IMR-90 (cell line): ENCODE measurements around the gene PIMREG. TPM values are rescaled to one million over a fixed set of nuclear protein-coding genes. Genes with fewer than 3 reads are reported as not detected.

ENCODE experiments used
- ATAC-seq: fragments of 200-7000 bp; cut with Tn5 transposase; 2 replicates; pipeline ENCODE4 v1.9.1; 2020; ENCODE audit warnings: low read depth, mild to moderate bottlenecking, moderate library complexity
- BruUV-seq: library from RNA; stranded (reverse); fragments of 400-500 nt; replicated peaks from 2 replicates; lab custom pipeline; 2021; lab: Mats Ljungman, UMichigan
- CTCF ChIA-PET: fragments of 300-600 bp; formaldehyde crosslinking; extraction: SDS; loops from one replicate; lab custom pipeline; 2021; ENCODE audit warnings: antibody characterized with exemption; lab: Yijun Ruan, JAX
- POLR2A ChIA-PET: fragments of 300-600 bp; sonication (Branson Sonifier 250); formaldehyde crosslinking; loops from one replicate; lab custom pipeline; 2022; ENCODE audit warnings: antibody characterized with exemption; ENCODE audit not compliant: unreplicated experiment; lab: Charles Lee
- DNase-seq: peaks from one replicate; pipeline ENCODE4 v3.0.0; 2013
- H2AFZ ChIP-seq: replicated peaks from 2 replicates; pipeline ENCODE3; 2013; ENCODE audit warnings: low read length, mild to moderate bottlenecking; ENCODE audit not compliant: poor library complexity
- H2AK5ac ChIP-seq: 2 replicates; pipeline ENCODE4 v1.6.1; 2013; ENCODE audit warnings: low read depth, low read length, inconsistent platforms
- H2AK9ac ChIP-seq: replicated peaks from 2 replicates; pipeline ENCODE3; 2013; ENCODE audit warnings: mild to moderate bottlenecking, low read depth, low read length, moderate library complexity; ENCODE audit not compliant: poor library complexity
- H2BK120ac ChIP-seq: 2 replicates; pipeline ENCODE4 v1.6.1; 2013; ENCODE audit warnings: low read depth, low read length, inconsistent platforms
- H2BK15ac ChIP-seq: 3 replicates; pipeline ENCODE4 v1.6.1; 2013; ENCODE audit warnings: low read depth, low read length, inconsistent platforms
- H2BK20ac ChIP-seq: 2 replicates; pipeline ENCODE4 v1.6.1; 2013; ENCODE audit warnings: low read depth, mild to moderate bottlenecking, inconsistent platforms, low read length, moderate library complexity
- H2BK5ac ChIP-seq: 2 replicates; pipeline ENCODE4 v1.6.1; 2013; ENCODE audit warnings: mild to moderate bottlenecking, low read depth, low read length, inconsistent platforms; ENCODE audit not compliant: poor library complexity, severe bottlenecking
- H3K14ac ChIP-seq: replicated peaks from 2 replicates; pipeline ENCODE4 v1.6.1; 2013; ENCODE audit warnings: low read depth, low read length, inconsistent platforms
- H3K18ac ChIP-seq: 2 replicates; pipeline ENCODE4 v1.6.1; 2013; ENCODE audit warnings: low read depth, low read length, control low read depth
- H3K23ac ChIP-seq: 2 replicates; pipeline ENCODE4 v1.6.1; 2013; ENCODE audit warnings: low read depth, low read length, inconsistent platforms
- H3K27ac ChIP-seq: 2 replicates; pipeline ENCODE4 v1.5.1; 2013; ENCODE audit warnings: mild to moderate bottlenecking, control low read depth, low read length; ENCODE audit not compliant: insufficient read depth
- H3K27me3 ChIP-seq: 2 replicates; pipeline ENCODE4 v1.6.1; 2013; ENCODE audit warnings: low read length; ENCODE audit not compliant: control insufficient read depth, insufficient read depth
- H3K36me3 ChIP-seq: 2 replicates; pipeline ENCODE4 v1.6.1; 2013; ENCODE audit warnings: low read length, mixed read lengths; ENCODE audit not compliant: control insufficient read depth, insufficient read depth
- H3K4ac ChIP-seq: 2 replicates; pipeline ENCODE4 v1.6.1; 2013; ENCODE audit warnings: low read depth, low read length, inconsistent platforms
- H3K4me1 ChIP-seq: 2 replicates; pipeline ENCODE4 v1.6.1; 2013; ENCODE audit warnings: low read length, mixed read lengths; ENCODE audit not compliant: control insufficient read depth, insufficient read depth
- H3K4me2 ChIP-seq: 2 replicates; pipeline ENCODE4 v1.6.1; 2013; ENCODE audit warnings: low read depth, mild to moderate bottlenecking, control low read depth, low read length, moderate library complexity
- H3K4me3 ChIP-seq: 2 replicates; pipeline ENCODE4 v1.5.1; 2013; ENCODE audit warnings: low read depth, mild to moderate bottlenecking, control low read depth, low read length, moderate library complexity; ENCODE audit not compliant: insufficient read depth
- H3K56ac ChIP-seq: 2 replicates; pipeline ENCODE4 v1.6.1; 2013; ENCODE audit warnings: low read length, inconsistent platforms; ENCODE audit not compliant: insufficient read depth; ENCODE audit errors: extremely low read depth
- H3K79me1 ChIP-seq, 2 experiments: 2 replicates each; pipeline ENCODE4 v1.6.1; 2013; ENCODE audit warnings: low read length in 2 of 2, inconsistent platforms in 1 of 2, low read depth in 1 of 2
- H3K9ac ChIP-seq: 2 replicates; pipeline ENCODE4 v1.6.1; 2013; ENCODE audit warnings: low read depth, low read length, control low read depth
- H3K9me1 ChIP-seq: 2 replicates; pipeline ENCODE4 v1.6.1; 2013; ENCODE audit warnings: low read length, inconsistent platforms; ENCODE audit not compliant: insufficient read depth
- H3K9me3 ChIP-seq: 2 replicates; pipeline ENCODE4 v1.6.1; 2013; ENCODE audit warnings: low read length; ENCODE audit not compliant: control insufficient read depth, insufficient read depth
- H4K20me1 ChIP-seq: 2 replicates; pipeline ENCODE4 v1.6.1; 2013; ENCODE audit warnings: low read length, inconsistent platforms; ENCODE audit not compliant: insufficient read depth
- H4K5ac ChIP-seq: 2 replicates; pipeline ENCODE4 v1.6.1; 2013; ENCODE audit warnings: mild to moderate bottlenecking, low read depth, low read length, control low read depth
- H4K8ac ChIP-seq, 2 experiments: 2 replicates each; pipeline ENCODE4 v1.6.1; 2013; ENCODE audit warnings: low read depth in 2 of 2, low read length in 2 of 2, control low read depth in 1 of 2, inconsistent platforms in 1 of 2
- H4K91ac ChIP-seq: 2 replicates; pipeline ENCODE4 v1.6.1; 2013; ENCODE audit warnings: low read depth, low read length, inconsistent platforms; ENCODE audit not compliant: insufficient read depth
- BHLHE40 ChIP-seq: fragments of 150-350 bp; IDR thresholded peaks from 2 replicates; pipeline ENCODE4 v1.6.1; 2016; ENCODE audit warnings: mild to moderate bottlenecking, low read depth, low read length
- CEBPB ChIP-seq: IDR thresholded peaks from 2 replicates; pipeline ENCODE4 v1.6.1; 2012; ENCODE audit warnings: low read depth, low read length, improper control_type of control experiment
- CHD1 ChIP-seq: IDR thresholded peaks from 2 replicates; pipeline ENCODE4 v1.6.1; 2012; ENCODE audit warnings: low read depth, low read length, improper control_type of control experiment
- CTCF ChIP-seq: conservative IDR thresholded peaks from 2 replicates; pipeline ENCODE4 v1.5.1; 2012; ENCODE audit warnings: mild to moderate bottlenecking, low read depth, low read length, improper control_type of control experiment
- ELK1 ChIP-seq: fragments of 150-350 bp; IDR thresholded peaks from 2 replicates; pipeline ENCODE4 v1.6.1; 2016; ENCODE audit warnings: low read depth, mild to moderate bottlenecking, low read length, moderate library complexity, borderline replicate concordance
- FOS ChIP-seq: fragments of 150-350 bp; IDR thresholded peaks from 2 replicates; pipeline ENCODE4 v1.6.1; 2016; ENCODE audit warnings: low read depth, low read length
- MAFK ChIP-seq: IDR thresholded peaks from 2 replicates; pipeline ENCODE4 v1.6.1; 2012; ENCODE audit warnings: low read depth, low read length, improper control_type of control experiment
- MAZ ChIP-seq: IDR thresholded peaks from 2 replicates; pipeline ENCODE4 v1.6.1; 2012; ENCODE audit warnings: low read depth, mild to moderate bottlenecking, low read length, improper control_type of control experiment, moderate library complexity, borderline replicate concordance
- MXI1 ChIP-seq: IDR thresholded peaks from 2 replicates; pipeline ENCODE4 v1.6.1; 2012; ENCODE audit warnings: low read depth, mild to moderate bottlenecking, low read length, moderate library complexity, borderline replicate concordance
- NFE2L2 ChIP-seq: fragments of 150-350 bp; IDR thresholded peaks from 2 replicates; pipeline ENCODE4 v1.6.1; 2016; ENCODE audit warnings: low read depth, mild to moderate bottlenecking, low read length
- POLR2A ChIP-seq: IDR thresholded peaks from 2 replicates; pipeline ENCODE4 v1.6.1; 2012; ENCODE audit warnings: mild to moderate bottlenecking, low read depth, low read length
- RAD21 ChIP-seq: IDR thresholded peaks from 2 replicates; pipeline ENCODE4 v1.6.1; 2012; ENCODE audit warnings: low read length, improper control_type of control experiment
- RCOR1 ChIP-seq: IDR thresholded peaks from 2 replicates; pipeline ENCODE4 v1.6.1; 2012; ENCODE audit warnings: mild to moderate bottlenecking, low read length, improper control_type of control experiment; ENCODE audit not compliant: insufficient replicate concordance
- RFX5 ChIP-seq: IDR thresholded peaks from 2 replicates; pipeline ENCODE4 v1.8.0; 2012; ENCODE audit warnings: low read depth, mild to moderate bottlenecking, low read length, moderate library complexity
- SMC3 ChIP-seq: fragments of 150-350 bp; IDR thresholded peaks from 2 replicates; pipeline ENCODE4 v1.6.1; 2016; ENCODE audit warnings: low read depth, mild to moderate bottlenecking, antibody characterized with exemption, low read length, moderate library complexity
- USF2 ChIP-seq: fragments of 150-350 bp; IDR thresholded peaks from 2 replicates; pipeline ENCODE4 v1.6.1; 2017; ENCODE audit warnings: mild to moderate bottlenecking, antibody characterized with exemption, low read length, low read depth
- WGBS, 2 experiments: methylation state at CpG; one replicate each; pipeline versions ENCODE4 v1.1.5 to v1.1.7; 2013; ENCODE audit warnings: missing lambda C conversion rate in 2 of 2; ENCODE audit not compliant: insufficient read length in 1 of 2; ENCODE audit errors: extremely low coverage in 2 of 2; 5-methylcytosine and 5-hydroxymethylcytosine counted together
- dilution Hi-C: fragments of 300-500 bp; cut with HindIII; formaldehyde crosslinking; loops from one replicate; pipeline ENCODE4 v1.14.3; 2018; ENCODE audit warnings: low sequenced_read_pairs; ENCODE audit not compliant: unreplicated experiment
- in situ Hi-C: fragments of 300-500 bp; cut with MboI; formaldehyde crosslinking; loops from 3 replicates; pipeline ENCODE4 v1.14.3; 2019; ENCODE audit warnings: low sequenced_read_pairs, inconsistent platforms, mixed read lengths
- intact Hi-C: fragments of 100-400 bp; cut with micrococcal nuclease; formaldehyde crosslinking; loops from 2 replicates; pipeline ENCODE4 v1.10.0; 2022
- polyA plus RNA-seq, 3 experiments: library from polyadenylated mRNA; depleted of rRNA; stranded (reverse); fragments of >200 nt; gene quantifications; 2 replicates each; pipeline ENCODE4 v1.2.3, GENCODE V29; 2012; ENCODE audit warnings: low replicate concordance in 1 of 3
- total RNA-seq: library from RNA; depleted of rRNA; stranded (reverse); fragments of >200 nt; gene quantifications from 2 replicates; pipeline ENCODE4 v1.2.3, GENCODE V29; 2012

The PIMREG gene
- total and polyA plus RNA-seq, 2 of the 4 experiments (the other 2 are of a cell fraction), result 21.5 to 25.9 TPM

GRCh38 chr17:6488008-6488539 lies 43.8 kb downstream of the PIMREG start:
- ATAC-seq, result no peak
- peaks cover 5% of the 10 kb centered on the region for H3K4me1 ChIP-seq
- no peaks in the 10 kb centered on the region for H3K79me1 ChIP-seq
- H3K9me1 ChIP-seq, result peaks cover 3% of the 10 kb centered on the region; the same call in 1 of the 2 replicates
- H3K27ac ChIP-seq, result no peak overlapping the region
- DNase-seq, result no peak
- H3K36me3 ChIP-seq, result no peaks in the 10 kb centered on the region
- CTCF ChIA-PET, result no interaction called here
- no peak overlapping the region for H2AK5ac ChIP-seq
- no peak overlapping the region for H3K18ac ChIP-seq
- POLR2A ChIA-PET, result no interaction called here
- no peak overlapping the region for H2BK120ac ChIP-seq
- in situ Hi-C loops (no loop called here), dilution Hi-C loops (no loop called here), intact Hi-C loops (no loop called here)
- H3K14ac ChIP-seq, result no peak overlapping the region
- H3K23ac ChIP-seq, result no peak overlapping the region
- H3K4ac ChIP-seq, result no peak overlapping the region
- no TSS peak for BruUV-seq
- no peak overlapping the region for H2BK5ac ChIP-seq
- no peaks in the 10 kb centered on the region for H4K20me1 ChIP-seq
- H3K9me3 ChIP-seq, result no peaks in the 10 kb centered on the region
- no peak overlapping the region for H3K56ac ChIP-seq
- no peak overlapping the region for H3K4me3 ChIP-seq
- no peak overlapping the region for H2BK20ac ChIP-seq
- H3K9ac ChIP-seq, result no peak overlapping the region
- H2BK15ac ChIP-seq, result no peak overlapping the region
- TF ChIP-seq FOS (no peak), NFE2L2 (no peak), SMC3 (no peak), RFX5 (no peak), CEBPB (no peak), MAZ (no peak), MXI1 (no peak), ELK1 (no peak), MAFK (no peak), RCOR1 (no peak), RAD21 (no peak), POLR2A (no peak), BHLHE40 (no peak), USF2 (no peak), CHD1 (no peak), CTCF (no peak)
- no peak overlapping the region for H4K5ac ChIP-seq
- H2AK9ac ChIP-seq, result no peak overlapping the region
- peaks cover 4% of the 10 kb centered on the region for H3K27me3 ChIP-seq
- no peak overlapping the region for H2AFZ ChIP-seq
- 91% methylated on average over 4 of the region's 6 CpGs; no CpG with 5 or more reads in 1 of the 2 experiments for WGBS, 2 experiments
- no peak overlapping the region for H3K4me2 ChIP-seq
- H4K8ac ChIP-seq, result no peak overlapping the region
- H4K91ac ChIP-seq, result no peak overlapping the region
